Body of pancreas (tissue), 4 donors: ENCODE data around the gene CD300H. TPM values are rescaled to one million over a fixed set of nuclear protein-coding genes. Genes with fewer than 3 reads are reported as not detected.
A peak's percentile ranks its signal among the peaks of the same experiment; 100 is the strongest.
"Not testable (repeated sequence)": the region's sequence is repeated elsewhere in the genome, so short reads cannot be mapped to it uniquely, and the experiment has no call there.

ENCODE experiments used
- ATAC-seq: fragments of 150-250 bp; one replicate; pipeline ENCODE4 v1.9.1; 2016
- DNase-seq, 4 donors: peaks; one replicate each; pipeline ENCODE4 v3.0.0-alpha.2; 2019
- H3K27ac ChIP-seq, 4 donors: fragments of 200-600 bp; sonication (generic); 1 replicate in 3 of 4; 2 replicates in 1 of 4; pipeline versions ENCODE4 v1.5.1 to v1.6.1; 2016 to 2019; ENCODE audit warnings: mild to moderate bottlenecking in 1 of 4, mixed read lengths in 1 of 4, moderate library complexity in 1 of 4
- H3K27me3 ChIP-seq, 2 donors: fragments of 200-600 bp; sonication (generic); one replicate each; pipeline ENCODE4 v1.6.0; 2016; ENCODE audit warnings: mild to moderate bottlenecking in 1 of 2
- H3K36me3 ChIP-seq, 2 donors: fragments of 200-600 bp; sonication (generic); replicated peaks in 1 of 2; 2 replicates each; pipeline ENCODE4 v1.5.1; 2016; ENCODE audit warnings: low read depth in 2 of 2; ENCODE audit not compliant: insufficient read depth in 1 of 2
- H3K4me1 ChIP-seq: fragments of 200-600 bp; sonication (generic); one replicate; pipeline ENCODE4 v1.6.0; 2016
- H3K4me3 ChIP-seq, 2 donors: fragments of 200-600 bp; sonication (generic); 1 replicate in 1 of 2; 2 replicates in 1 of 2; pipeline ENCODE4 v1.5.1; 2016 to 2019
- H3K9me3 ChIP-seq, 3 donors: fragments of 200-600 bp; sonication (generic); 1 replicate in 2 of 3; 2 replicates in 1 of 3; pipeline ENCODE4 v1.5.1; 2016
- CTCF ChIP-seq, 7 experiments: fragments of 450-650 bp in 4 of 7; fragments of 200-600 bp in 3 of 7; sonication (generic) in 3 of 7; IDR thresholded peaks; one replicate each; pipeline ENCODE4 v1.5.1; 2016 to 2019; ENCODE audit warnings: antibody characterized with exemption in 7 of 7
- POLR2A ChIP-seq, 3 donors: fragments of 450-650 bp; IDR thresholded peaks; one replicate each; pipeline ENCODE4 v1.6.1; 2016; ENCODE audit warnings: antibody characterized with exemption in 3 of 3, mild to moderate bottlenecking in 2 of 3
- WGBS, 2 donors: methylation state at CpG; one replicate each; pipeline ENCODE4 v1.1.5; 2017; 5-methylcytosine and 5-hydroxymethylcytosine counted together
- intact Hi-C: fragments of 100-400 bp; cut with DNase I; formaldehyde crosslinking; loops from one replicate; pipeline ENCODE4 v1.15.1; 2023
- total RNA-seq, 2 donors: library from RNA; depleted of rRNA; stranded (reverse); fragments of >200 nt; gene quantifications; one replicate each; pipeline ENCODE4 v1.1.0, GENCODE V29; 2016

CD300H gene
- total RNA-seq, 2 donors from 2014 or later = not detected

GRCh38 chr17:74520790-74521480 lies 46.4 kb downstream of the CD300H start:
- 75 to 78% methylated on average over 20 to 21 of the region's 21 CpGs for WGBS, 2 donors
- no peaks in the 10 kb centered on the region for H3K4me1 ChIP-seq
- TF ChIP-seq POLR2A (IDR thresholded peaks at IDR 0.05) = no peak
- no peaks in the 10 kb centered on the region for H3K36me3 ChIP-seq
- no peak for ATAC-seq
- DNase-seq = peak in 1 of 4 donors; percentile 65
- intact Hi-C loops = no loop called here
- H3K27ac ChIP-seq = peak overlapping the region in 1 of 4 donors; percentile 72
- peaks cover 0 to 4% (median 0%) of the 10 kb centered on the region in 3 donors for H3K9me3 ChIP-seq
- H3K4me3 ChIP-seq = no peak overlapping the region
- no peaks in the 10 kb centered on the region for H3K27me3 ChIP-seq

DNA sequence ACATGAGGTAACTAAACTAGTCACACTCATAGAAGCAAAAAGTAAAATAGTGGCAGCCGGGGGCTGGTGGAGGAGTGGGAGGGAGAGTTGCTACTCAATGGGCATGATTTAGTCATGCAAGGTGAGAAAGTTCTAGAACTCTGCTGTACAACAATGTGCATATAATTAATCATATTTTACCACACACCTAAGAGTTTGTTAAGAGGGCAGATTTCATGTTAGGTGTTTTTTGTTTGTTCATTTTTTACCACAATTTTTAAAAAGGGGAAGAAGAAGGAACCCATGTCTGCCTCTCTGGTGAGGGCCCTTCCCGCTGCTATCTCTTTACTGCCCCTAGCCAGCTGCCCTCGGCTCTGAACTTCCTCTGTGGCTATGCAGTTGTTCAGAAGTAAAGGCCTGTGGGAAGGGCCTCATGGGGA lies 47.3 kb downstream of the CD300H start:
- H3K4me1 ChIP-seq = no peaks in the 10 kb centered on the region
- H3K27ac ChIP-seq = peak overlapping the region in 1 of 4 donors; percentile 72
- H3K36me3 ChIP-seq = no peaks in the 10 kb centered on the region
- DNase-seq = peak in 1 of 4 donors; percentile 61
- H3K27me3 ChIP-seq = no peaks in the 10 kb centered on the region
- peaks cover 0 to 4% (median 0%) of the 10 kb centered on the region in 3 donors for H3K9me3 ChIP-seq
- no peak overlapping the region for H3K4me3 ChIP-seq
- TF ChIP-seq POLR2A (IDR thresholded peaks at IDR 0.05) (no peak), CTCF (IDR thresholded peaks at IDR 0.05) (no peak)
- no peak for ATAC-seq
- WGBS, 2 donors = 50 to 81% methylated on average over 3 of the region's 3 CpGs
- intact Hi-C loops = no loop called here

GRCh38 chr17:74518413-74518981 lies 48.8 kb downstream of the CD300H start:
- WGBS, 2 donors = 67 to 74% methylated on average over 6 of the region's 6 CpGs
- H3K9me3 ChIP-seq, ATAC-seq, DNase-seq, H3K4me1 ChIP-seq, intact Hi-C loops, H3K36me3 ChIP-seq, H3K27me3 ChIP-seq, H3K27ac ChIP-seq, H3K4me3 ChIP-seq: not testable (repeated sequence)

DNA sequence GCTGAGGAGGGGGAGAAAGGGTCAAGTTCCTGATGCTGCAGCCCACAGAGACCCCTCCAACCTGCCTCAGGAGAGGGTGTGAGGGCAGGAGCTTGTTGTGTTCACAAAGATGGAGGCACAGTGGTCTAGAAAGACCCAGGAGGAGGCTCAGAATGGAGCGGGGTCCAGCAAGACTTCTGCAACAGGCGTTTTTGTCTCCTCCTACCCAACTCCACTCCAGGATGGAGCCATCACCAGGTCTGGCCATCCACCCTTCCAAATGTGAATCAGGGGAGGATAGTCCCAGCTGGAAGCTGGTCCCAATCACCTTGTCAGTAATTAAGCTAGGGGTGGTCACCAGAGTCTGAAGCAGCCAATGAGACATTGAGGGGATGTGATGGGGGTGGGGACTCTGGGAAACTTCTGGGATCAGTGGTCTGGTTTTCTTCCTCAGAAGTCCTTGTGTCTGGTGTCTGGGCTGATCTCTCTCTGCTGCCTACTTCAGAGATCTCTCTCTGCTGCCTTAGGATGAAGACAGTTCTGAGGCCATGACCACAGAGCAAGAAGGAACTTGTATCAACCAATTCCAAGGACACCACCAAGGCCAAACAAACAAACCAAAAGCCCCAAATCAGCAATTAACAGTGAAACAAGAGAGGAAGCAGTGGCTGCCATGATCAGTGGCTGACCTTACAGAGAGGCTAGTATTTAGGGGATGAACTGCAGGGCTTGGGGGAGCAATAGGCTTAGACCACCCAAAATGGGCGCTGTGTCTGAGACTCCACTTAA lies 50.6 kb downstream of the CD300H start:
- Histone ChIP-seq H3K27ac (no peak overlapping the region), H3K36me3 (no peaks in the 10 kb centered on the region), H3K27me3 (no peaks in the 10 kb centered on the region), H3K4me3 (no peak overlapping the region), H3K9me3 (peaks cover 0 to 4% (median 0%) of the 10 kb centered on the region in 3 donors), H3K4me1 (no peaks in the 10 kb centered on the region)
- DNase-seq = no peak
- WGBS, 2 donors = 68 to 81% methylated on average over 3 of the region's 3 CpGs
- TF ChIP-seq POLR2A (IDR thresholded peaks at IDR 0.05) (no peak), CTCF (IDR thresholded peaks at IDR 0.05) (no peak)
- no peak for ATAC-seq
- intact Hi-C loops = no loop called here

DNA sequence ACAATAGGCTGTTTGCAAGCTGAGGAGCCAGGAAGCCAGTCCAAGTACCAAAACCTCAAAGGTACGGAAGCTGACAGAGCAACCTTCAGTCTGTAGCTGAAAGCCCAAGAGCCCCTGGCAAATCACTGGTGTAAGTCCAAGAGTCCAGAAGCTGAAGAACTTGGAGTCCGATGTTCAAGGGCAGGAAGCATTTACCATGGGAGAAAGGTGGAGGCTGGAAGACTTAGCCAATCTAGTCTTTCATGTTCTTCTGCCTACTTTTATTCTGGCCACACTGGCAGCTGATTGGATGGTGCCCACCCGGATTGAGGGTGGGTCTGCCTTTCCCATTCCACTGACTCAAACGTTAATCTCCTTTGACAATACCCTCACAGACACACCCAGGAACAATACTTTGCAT lies 51.4 kb downstream of the CD300H start:
- no peak for ATAC-seq
- no peaks in the 10 kb centered on the region for H3K4me1 ChIP-seq
- H3K4me3 ChIP-seq = no peak overlapping the region
- DNase-seq = no peak
- no peaks in the 10 kb centered on the region for H3K27me3 ChIP-seq
- TF ChIP-seq POLR2A (IDR thresholded peaks at IDR 0.05) (no peak), CTCF (IDR thresholded peaks at IDR 0.05) (no peak)
- peaks cover 0 to 4% (median 0%) of the 10 kb centered on the region in 3 donors for H3K9me3 ChIP-seq
- no peaks in the 10 kb centered on the region for H3K36me3 ChIP-seq
- WGBS, 2 donors = 49 to 69% methylated on average over 4 of the region's 4 CpGs
- intact Hi-C loops = no loop called here
- no peak overlapping the region for H3K27ac ChIP-seq
